DMS153 treated with DMSO at 0.1 percent for 48 hours (cell line): Measurements from ENCODE around the gene CRKL.
"Not testable (repeated sequence)": the region's sequence is repeated elsewhere in the genome, so short reads cannot be mapped to it uniquely, and the experiment has no call there.

ENCODE experiments used
- DNase-seq: peaks from one replicate; lab custom pipeline; 2025; ENCODE audit not compliant: unreplicated experiment; lab: John Stamatoyannopoulos, UW

The CRKL gene

DNA sequence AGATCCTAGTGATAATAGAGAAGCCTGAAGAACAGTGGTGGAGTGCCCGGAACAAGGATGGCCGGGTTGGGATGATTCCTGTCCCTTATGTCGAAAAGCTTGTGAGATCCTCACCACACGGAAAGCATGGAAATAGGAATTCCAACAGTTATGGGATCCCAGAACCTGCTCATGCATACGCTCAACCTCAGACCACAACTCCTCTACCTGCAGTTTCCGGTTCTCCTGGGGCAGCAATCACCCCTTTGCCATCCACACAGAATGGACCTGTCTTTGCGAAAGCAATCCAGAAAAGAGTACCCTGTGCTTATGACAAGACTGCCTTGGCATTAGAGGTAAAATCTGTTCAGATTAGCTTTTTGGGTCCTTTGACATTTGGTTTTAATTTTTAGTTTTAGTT lies 16.7 kb downstream of the CRKL start:
- no peak for DNase-seq

DNA sequence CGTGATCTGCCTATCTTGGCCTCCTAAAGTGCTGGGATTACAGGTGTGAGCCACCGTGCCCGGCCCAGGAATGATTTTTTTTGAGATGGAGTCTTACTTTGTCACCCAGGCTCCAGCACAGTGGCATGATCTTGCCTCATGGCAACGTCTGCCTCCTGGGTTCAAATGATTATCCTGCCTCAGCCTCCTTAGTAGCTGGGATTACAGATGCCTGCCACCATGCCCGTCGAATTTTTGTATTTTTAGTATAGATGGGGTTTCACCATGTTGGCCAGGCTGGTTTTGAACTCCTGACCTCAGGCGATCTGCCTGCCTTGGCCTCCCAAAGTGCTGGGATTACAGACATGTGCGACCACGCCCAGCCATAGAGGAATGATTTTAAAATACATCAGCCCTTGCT lies 17.8 kb downstream of the CRKL start:
- not testable (repeated sequence) for DNase-seq

DNA sequence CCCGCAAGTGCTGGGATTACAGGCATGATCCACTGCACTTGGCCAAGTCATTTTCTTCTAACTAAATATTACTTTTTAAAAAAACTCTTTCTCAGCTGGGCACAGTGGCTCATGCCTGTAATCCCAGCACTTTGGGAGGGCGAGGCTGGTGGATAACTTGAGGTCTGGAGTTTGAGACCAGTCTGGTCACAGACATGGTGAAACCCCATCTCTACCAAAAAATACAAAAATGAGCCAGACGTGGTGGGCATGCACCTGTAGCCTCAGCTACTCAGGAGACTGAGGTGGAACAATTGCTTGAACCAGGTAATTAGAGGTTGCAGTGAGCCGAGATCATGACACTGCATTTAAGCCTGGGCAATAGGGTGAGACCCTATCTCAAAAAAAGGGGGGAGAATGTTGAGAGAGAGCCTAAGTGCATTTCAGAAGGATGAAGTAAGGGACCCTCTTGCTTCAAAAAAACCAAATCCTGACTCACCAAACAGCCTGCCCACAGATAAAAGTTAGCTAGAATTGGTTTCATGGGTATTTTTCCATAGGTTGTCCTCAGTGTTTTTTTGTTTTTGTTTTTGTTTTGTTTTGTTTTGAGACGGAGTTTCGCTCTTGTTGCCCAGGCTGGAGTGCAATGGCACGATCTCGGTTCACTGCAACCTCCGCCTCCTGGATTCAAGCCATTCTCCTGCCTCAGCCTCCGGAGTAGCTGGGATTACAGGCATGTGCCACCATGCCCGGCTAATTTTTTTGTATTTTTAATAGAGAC lies 18.8 kb downstream of the CRKL start:
- not testable (repeated sequence) for DNase-seq

DNA sequence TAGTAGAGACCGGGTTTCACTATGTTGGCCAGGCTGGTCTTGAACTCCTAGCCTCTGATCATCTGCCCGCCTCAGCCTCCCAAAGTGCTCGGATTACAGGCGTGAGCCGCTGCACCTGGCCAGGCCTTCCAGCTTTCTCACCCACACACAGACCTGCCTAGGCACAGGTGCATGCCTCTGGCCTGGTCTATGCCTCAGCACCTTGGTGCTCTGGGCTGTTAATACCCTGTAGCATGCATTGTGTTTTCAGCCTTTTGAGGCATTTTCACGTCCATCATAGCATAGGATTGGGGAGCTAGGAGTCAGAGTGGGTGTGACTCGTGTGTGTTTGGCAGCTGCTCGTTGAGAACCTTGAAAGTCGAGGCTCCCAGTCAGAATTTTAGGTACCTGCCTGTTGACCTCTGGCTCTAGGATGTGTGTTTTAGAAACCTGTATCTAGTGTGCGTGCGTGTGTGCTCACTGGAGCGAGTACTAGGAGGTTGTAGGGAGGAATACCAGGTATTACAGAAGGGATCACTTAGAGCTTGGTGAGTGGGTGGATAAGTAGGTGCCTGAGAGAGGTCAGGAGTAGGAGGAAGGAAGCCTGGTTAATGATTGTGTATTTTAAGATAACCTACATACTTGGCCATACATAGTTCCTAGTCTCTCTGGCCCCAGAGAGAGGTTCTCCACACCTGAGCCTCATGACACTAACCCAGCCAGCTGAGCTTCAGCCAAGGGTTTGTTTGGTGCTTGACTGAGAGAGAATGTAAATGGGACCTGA lies 20.0 kb downstream of the CRKL start:
- no peak for DNase-seq

DNA sequence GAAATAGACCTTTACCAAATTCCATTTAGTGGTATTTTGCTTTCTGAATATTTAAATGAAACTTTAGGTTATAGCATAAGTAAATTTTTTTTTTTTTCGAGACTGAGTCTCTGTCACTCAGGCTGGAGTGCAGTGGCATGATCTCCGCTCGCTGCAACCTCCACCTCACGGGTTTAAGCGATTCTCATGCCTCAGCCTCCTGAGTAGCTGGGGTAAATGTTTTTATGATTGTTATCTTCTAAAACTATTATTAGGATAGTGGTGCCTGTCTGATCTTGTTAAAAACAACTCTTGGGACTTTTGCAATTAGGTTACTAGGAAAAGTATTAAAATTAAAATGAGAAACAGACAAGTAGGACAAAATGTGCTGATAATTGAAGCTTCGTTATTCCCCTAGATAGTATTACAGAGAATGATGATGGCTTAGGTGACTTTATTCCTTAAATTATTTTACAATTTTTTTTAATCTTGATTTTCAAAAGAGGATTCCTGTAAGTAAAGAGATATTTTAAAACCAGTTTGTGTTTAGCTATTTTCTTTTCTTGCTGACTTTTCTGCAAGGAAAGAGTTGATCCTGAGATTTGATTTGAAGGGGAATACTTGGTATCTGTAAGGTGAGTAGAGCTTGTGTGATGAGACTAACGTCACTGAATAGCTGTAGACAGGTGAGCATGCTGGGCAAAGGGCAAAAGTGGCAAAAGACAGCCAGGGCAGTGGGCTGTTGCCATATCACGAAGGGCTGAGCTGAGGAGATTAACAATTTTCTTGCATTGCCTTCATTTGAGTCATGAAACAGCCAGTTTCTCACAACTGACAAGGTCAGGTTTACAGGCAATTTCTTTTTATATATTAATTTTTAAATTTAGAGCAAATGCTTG lies 20.8 kb downstream of the CRKL start:
- no peak for DNase-seq

DNA sequence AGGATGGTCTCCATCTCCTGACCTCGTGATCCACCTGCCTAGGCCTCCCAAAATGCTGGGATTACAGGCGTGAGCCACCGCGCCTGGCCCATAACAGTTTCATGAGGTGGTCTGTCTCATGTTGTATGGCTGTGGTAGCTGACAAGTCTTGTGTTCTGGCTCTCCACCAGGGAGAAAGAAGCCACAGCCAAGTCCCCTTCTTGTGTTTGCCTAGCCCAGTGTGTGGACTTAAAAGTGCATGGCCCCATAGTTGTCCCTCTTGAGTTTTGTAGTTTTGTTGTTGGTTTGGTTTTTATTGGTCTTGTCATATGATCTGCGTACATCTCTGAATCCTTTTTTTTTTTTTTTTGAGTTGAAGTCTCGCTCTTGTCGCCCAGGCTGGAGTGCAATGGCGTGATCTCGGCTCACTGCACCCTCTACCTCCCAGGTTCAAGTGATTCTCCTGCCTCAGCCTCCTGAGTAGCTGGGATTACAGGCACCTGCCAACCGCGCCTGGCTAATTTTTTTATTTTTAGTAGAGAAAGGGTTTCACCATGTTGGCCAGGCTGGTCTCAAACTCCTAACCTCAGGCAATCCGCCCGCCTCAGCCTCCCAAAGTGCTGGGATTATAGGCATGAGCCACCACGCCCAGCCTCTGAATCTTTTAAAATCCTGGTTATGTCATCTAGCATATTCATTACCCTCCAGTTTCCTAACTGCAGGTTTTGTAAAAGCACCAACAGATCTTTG lies 22.4 kb downstream of the CRKL start:
- not testable (repeated sequence) for DNase-seq

DNA sequence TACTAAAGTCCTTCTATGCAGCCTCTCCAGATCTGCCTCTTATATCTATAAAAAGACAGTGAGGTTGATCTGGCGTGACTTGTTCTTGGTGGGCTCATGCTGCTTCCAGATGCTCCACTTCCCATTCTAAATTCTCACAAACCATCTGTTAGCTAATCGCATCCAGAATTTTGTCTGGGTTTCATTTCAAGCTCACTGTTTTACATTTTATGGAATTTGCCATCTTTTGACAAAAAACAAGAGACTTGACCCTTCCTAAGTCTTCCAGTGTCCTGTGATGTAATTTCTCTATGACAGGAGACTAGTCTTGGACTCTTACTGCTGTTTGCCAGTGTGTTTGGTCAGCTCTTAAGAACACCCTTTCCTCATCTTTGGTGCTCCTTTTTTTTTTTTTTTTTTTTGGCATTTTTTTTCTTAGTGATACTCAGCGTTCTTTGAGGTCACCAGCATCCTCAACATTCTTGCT lies 23.0 kb downstream of the CRKL start:
- no peak for DNase-seq

DNA sequence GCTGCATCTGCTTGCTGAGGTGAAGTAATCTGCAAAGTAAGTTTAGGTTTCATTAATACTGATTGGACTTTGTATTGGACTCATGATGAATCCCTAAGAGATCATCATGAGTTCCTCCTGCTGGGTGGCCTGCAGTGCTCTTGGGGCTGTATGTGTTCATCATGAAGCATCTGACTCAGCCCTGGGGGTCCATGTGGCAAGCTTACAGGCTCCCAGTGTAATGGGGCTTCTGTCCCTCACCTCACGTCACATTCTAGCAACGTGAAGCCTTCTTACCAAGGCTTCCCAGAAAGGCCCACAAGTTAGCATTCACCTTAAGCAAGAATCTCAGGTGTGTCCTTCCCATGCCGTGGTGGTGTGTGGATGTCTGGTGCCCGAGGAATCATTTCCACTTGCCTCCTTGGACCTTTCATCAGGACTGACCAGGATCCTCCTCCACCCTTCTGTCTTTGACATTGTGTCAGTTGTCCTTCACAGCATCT lies 23.7 kb downstream of the CRKL start:
- no peak for DNase-seq

DNA sequence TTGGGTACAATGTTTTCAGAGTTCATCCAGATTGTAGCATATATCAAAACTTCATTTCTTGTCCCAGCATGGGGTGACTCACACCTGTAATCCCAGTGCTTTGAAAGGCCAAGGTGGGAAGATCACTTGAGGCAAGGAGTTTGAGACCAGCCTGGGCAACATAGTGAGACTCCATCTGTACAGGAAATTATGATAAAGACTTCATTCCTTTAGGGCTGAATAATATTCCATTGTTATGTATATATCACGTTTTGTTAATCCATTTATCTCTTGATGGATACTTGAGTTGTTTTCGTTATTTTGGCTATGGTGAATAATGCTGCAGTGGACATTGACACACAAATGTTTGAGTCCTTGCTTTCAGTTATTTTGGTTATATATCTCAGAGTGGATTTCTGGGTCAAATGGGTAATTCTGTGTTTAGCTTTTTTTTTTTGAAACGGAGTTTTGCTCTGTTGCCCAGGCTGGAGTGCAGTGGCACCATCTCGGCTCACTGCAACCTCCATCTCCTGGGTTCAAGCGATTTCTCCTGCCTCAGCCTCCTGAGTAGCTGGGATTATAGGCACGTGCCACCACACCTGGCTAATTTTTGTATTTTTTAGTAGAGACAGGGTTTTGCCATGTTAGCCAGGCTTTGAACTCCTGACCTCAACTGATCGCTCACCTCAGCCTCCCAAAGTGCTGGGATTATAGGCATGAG lies 25.1 kb downstream of the CRKL start:
- not testable (repeated sequence) for DNase-seq

DNA sequence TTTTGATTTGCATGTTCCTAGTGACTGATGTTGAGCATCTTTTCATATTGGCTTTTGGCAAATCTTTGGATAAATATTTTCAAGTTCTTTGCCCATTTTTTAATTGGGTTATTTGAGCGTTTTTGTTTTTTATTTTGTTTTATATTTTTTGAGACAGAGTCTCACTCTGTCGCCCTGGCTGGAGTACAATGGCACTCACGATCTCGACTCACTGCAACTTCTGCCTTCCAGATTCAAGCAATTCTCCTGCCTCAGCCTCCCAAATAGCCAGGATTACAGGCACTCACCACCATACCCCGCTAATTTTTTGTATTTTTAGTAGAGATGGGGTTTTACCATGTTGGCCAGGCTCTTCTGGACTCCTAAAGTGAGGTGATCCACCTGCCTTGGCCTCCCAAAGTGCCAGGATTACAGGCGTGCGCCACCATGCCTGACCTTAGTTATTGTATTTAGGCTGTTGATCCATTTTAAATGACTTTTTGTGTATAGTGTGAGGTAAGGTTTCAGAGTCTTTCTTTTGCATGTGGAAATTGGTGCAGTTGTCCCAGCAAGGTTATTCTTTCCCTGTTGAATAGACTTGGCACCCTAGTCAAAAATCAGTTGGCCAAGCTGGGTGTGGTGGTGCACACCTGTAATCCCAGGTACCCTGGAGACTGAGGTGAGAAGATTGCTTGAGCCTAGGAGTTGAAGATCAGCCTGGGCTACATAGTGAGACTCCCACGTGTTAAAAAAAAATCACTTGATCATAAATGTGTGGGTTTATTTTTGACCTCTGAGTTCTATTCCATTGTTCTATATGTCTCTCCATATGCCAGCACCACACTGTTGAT lies 26.1 kb downstream of the CRKL start:
- DNase-seq: no peak

DNA sequence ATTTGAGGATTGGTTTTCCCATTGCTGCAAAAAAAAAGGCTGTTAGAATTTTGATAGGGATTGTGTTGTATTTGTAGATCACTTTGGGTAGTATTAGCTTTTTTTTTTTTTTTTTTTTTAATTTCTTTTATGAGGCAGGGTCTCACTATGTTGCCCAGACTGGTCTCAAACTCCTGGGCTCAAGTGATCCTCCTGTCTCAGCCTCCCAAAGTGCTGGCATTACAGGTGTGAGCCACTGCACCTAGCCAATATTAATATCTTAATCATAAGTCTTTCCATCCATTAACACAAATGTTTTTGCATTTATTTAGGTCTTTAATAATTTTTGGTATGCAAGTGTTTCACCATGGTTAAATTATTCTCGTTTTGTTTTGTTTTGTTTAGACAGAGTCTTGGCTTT lies 26.8 kb downstream of the CRKL start:
- DNase-seq: no peak

DNA sequence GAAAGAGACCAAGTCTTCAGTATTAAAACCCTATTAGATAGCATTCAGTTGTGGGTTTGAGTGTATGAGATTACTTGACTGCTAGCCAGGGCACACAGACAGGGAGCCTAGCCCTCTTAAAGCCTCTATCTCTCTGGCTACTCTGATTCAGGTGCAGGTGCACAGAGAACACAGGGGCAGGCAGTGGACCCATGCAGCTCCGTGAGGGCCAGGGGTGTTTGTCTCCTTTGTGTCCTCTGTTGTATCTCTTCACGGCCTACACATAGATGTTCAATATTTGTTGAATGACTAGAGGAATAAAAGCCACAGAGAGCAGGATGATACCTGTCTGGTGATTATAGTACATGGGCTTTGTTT lies 28.3 kb downstream of the CRKL start:
- DNase-seq: no peak

DNA sequence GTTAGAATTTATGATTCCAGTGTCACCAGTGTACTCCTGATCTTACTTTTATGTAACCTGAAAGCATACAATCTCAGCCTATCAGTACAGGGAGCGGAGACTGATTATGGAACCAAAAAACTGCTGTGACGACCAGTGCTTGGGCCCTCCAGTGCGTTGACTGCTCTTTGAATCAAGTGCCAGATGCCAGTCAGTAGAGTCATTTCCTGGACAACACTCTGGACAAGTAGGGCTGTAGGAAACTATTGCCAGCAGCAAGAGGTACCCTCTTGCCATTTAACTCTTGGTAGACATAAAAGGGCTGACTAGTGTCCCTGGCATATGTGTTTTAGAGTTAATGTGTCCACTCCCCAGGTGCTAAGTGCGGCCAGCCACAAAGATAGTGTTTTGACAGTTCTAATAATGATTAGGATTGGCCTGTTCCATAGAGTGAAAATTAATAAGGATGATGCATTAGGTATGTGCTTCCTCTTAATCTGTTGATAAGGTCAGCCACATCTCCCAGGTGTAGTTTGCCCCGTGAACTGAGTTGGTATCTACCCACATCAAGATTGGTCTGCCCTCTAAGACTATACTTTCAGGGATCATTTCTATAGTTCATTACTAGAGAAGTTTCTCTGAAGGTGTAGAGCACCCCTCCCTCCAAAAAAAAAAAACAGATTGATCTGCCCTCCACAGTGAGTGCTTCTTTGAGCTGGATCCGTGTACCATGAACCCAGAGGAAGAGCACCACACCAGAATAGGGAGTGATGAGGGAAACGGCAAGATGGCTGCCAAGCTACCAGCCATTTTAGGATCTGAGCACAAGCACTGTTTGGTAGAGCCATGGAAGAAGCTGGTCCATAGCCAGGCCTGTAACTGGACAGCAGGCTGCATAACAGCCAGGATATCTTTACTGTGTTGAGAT lies 29.1 kb downstream of the CRKL start:
- DNase-seq: no peak

DNA sequence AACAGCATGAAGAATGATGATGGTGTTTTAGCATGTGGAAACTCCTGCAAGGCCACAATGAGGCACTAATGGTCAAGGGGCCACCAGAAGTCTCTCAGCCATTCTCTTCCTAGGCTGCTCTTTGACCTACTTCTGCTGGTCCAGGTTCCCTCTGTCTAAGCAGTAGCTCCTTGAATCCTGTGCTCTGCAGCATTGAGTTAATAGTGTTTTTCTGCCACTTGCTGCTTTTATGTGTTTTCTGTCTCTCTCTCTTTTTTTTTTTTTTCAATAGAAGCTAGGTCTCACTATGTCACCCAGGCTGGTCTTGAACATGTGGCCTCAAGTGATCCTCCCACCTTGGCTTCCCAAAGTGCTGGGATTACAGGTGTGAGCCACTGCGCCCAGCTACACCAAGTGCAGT lies 29.8 kb downstream of the CRKL start:
- DNase-seq: no peak

DNA sequence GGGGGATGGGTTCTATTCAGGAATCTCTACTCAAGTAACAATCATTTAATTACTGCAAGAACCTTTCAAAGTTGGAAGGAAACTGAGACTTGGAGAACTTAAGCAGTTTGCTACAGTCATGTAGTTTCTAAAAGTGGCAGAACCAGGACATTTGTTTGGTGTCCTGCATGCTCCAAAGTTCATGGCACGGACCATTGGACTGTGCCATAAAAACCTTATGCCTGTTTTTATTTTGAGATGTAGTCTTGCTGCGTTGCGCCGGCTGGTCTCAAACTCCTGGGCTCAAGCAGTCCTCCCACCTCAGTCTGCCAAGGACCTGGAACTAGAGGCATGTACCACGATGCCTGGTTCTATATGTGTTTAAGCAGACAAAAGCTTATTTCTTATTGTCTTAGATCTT lies 31.2 kb downstream of the CRKL start:
- DNase-seq: no peak

DNA sequence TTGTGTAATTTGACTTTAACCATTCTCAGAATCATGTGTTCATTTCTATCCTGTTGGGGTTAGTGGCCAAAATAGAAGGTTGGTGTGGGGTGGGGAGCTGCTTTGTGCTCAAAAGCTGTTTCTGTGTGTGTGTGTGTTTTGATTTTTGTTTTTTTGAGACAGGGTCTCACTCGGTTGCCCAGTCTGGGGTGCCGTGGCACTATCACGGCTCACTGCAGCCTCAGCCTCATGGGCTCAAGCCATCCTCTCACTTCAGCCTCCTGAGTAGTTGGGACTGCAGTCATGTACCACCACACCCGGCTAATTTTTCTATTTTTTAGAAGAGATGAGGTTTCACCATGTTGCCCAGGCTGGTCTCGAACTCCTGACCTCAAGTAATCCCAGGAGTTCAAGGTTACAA lies 31.8 kb downstream of the CRKL start:
- no peak for DNase-seq

DNA sequence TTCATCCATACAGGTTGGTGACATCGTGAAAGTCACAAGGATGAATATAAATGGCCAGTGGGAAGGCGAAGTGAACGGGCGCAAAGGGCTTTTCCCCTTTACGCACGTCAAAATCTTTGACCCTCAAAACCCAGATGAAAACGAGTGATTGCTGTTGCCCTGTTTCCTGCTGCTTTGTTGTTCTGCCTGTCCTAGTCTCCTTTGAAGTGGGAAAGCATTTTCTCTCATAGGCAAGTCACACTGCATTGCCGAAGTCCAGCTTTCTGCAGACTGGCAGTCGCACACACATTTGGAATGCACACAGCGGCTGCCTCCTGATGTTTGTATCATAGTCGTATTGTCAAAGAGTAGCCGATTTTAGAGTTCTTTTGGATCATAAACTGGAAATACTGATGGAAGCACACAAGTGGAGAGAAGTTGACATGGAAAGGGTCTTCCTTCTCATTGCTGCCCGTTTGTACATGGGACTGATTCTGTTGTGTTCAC lies 32.5 kb downstream of the CRKL start:
- no peak for DNase-seq
